G401.6 (cell line): ENCODE measurements around the gene EXOSC2.
A peak's percentile ranks its signal among the peaks of the same experiment; 100 is the strongest.

Experiments used
- FAIRE-seq: peaks from 2 replicates; lab custom pipeline; 2012; peaks lifted over from hg19 to GRCh38; lab: Jason Lieb, UNC

Gene EXOSC2, protein sequence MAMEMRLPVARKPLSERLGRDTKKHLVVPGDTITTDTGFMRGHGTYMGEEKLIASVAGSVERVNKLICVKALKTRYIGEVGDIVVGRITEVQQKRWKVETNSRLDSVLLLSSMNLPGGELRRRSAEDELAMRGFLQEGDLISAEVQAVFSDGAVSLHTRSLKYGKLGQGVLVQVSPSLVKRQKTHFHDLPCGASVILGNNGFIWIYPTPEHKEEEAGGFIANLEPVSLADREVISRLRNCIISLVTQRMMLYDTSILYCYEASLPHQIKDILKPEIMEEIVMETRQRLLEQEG

GRCh38 chr9:130693426-130694191 is at the start of gene EXOSC2:
EXOSC2 (plus strand) TSS chr9:130693780; CDS start chr9:130693792, 12 bp downstream.
- peak; percentile 54 for FAIRE-seq

- no peak for FAIRE-seq
Observed at GRCh38 chr9:130651221-130651620, 42.4 kb upstream of the EXOSC2 start.

- FAIRE-seq, result no peak
Observed at GRCh38 chr9:130651752-130652151, 41.8 kb upstream of the EXOSC2 start.

- no peak for FAIRE-seq
Observed at GRCh38 chr9:130654879-130655278, 38.7 kb upstream of the EXOSC2 start.

GRCh38 chr9:130658893-130659698 is 34.5 kb upstream of the EXOSC2 start:
- no peak for FAIRE-seq

- no peak for FAIRE-seq
Observed at GRCh38 chr9:130659699-130660248, 33.8 kb upstream of the EXOSC2 start.

DNA sequence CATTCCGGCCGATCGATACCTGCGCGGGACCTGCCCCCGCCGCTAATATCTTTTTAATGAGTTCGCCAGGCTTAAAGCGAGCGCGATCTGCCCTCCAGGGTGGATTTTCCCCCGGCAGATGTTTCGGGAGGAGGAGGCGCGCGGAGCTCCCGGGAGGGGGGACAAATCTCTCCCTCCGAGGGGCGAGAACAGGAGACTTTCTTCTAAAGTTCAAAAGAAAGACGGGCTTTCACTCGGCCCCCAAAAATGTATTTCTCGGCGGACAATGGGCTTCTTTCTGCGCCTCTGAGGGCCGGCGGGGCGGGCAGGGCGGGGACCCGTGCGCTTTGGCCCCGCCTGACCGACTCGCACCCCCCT is 33.3 kb upstream of the EXOSC2 start:
- FAIRE-seq, result no peak

- FAIRE-seq, result no peak
Observed at GRCh38 chr9:130660683-130661450, 32.7 kb upstream of the EXOSC2 start.

DNA sequence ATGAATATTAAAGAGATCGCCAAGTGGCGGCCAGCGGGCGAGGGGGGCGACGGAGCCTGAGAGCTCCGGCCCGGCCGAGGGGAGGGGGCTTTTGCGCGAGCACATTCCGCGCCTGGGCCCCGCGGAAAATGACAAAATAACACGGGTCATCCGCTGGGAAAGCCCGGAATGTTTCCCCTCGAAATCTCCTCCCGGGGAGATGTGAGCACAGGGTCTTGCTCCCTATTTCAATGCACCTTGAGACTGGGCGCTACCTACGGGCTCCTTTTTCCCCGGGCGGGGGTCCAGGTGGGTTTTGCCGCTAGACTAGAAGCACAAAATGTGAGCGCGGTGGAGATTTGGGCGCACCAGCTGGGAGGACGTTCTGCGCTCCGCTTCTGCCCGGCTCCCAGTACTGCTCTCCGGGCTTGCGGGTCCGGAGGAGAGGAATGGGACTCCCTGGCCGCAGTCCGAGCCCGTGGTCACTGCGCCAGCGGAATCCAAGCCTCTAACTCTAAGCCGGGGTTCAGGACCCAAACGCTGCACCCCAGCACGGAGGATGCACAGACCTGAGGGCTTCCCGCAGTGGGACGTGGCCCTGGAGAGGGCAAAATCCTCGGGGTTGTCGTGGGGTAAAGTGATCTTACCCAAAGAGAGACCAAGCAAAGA is 32.0 kb upstream of the EXOSC2 start:
- FAIRE-seq, result no peak

GRCh38 chr9:130662099-130662969 is 31.2 kb upstream of the EXOSC2 start:
- no peak for FAIRE-seq

GRCh38 chr9:130662970-130663257 is 30.7 kb upstream of the EXOSC2 start:
- FAIRE-seq, result no peak

DNA sequence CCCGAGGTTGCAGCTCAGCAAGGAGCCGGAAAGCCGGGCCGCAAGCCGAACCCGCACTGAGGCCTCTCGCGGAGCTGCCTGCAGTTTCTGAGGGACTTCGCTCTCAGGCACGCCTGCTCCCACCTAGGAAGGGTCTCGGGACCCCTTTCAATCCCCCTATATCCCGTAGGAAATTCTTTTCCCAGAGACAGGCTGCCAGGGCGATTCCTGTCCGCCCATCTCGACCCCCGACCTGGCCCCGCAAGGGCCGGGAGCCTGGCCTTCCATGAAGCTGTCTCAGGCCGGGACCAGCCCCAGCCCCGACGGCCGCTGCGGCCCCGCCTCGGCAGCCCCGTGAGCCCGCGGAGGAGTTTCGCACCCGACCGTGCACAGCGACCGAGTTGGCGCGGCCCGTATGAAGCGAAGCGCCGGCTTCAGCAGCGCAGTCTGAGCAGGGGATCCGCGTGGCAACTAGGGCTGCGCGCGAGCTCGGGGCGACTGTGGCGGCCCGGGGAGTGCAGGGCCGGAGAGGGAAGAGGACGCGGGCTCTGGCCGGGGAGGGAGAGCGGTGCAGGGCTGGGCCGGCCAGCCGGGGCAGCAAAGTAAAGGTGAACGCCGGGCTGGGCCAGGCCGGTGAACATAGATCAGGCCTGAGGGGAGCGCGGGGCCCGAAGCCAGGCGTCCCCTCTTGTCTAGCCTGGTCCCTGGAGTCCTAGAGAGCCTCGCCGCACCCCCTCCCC is 30.2 kb upstream of the EXOSC2 start:
- no peak for FAIRE-seq

DNA sequence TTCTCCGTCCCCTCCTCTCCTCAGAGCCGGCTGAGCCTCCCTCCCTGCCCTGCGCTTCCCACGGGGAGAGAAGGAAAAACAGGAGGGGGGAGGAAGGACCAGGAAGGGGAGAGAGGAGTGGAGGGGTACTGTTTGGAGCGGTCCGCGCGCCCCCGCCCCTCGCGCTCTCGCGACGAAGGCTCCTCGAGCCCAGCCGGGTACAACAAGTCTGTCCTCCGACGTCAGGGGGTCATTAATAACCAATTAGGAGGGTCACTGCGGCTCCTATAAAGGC is 29.7 kb upstream of the EXOSC2 start:
- FAIRE-seq, result no peak

DNA sequence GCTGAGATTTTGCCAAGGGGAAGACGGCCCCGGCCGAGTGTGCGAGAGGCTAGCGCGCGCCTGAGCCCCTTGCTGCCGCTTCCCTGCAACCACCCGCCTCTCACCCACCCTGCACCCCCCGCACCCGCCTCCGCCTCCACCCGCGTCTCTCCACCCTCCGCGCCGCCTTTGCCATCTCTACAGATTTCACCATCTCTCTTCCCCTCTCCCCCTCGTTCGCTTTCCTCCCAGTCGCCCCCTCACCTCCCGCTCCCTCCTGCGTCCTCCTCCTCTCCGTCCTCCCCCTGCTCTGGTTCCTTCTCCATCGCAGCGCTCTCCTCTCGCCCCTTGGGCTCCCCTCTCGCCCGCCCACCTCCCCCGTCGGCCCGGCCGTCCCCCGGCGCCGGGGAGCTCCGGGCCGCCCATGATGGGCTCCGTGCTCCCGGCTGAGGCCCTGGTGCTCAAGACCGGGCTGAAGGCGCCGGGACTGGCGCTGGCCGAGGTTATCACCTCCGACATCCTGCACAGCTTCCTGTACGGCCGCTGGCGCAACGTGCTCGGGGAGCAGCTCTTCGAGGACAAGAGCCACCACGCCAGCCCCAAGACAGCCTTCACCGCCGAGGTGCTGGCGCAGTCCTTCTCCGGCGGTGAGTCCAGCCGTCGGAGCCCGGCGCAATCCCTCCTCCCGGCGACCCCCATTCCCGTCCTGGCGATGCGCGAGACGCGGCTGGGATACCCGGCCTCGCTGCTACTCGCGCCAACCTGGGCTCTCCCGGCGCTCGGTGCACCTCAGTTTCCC is 29.1 kb upstream of the EXOSC2 start, which contains the start of gene PRDM12:
Gene PRDM12, plus strand, starts transcription at position 344 of the 778 bp plus-strand sequence. Its CDS starts 60 bp downstream, at position 404.
- no peak for FAIRE-seq

DNA sequence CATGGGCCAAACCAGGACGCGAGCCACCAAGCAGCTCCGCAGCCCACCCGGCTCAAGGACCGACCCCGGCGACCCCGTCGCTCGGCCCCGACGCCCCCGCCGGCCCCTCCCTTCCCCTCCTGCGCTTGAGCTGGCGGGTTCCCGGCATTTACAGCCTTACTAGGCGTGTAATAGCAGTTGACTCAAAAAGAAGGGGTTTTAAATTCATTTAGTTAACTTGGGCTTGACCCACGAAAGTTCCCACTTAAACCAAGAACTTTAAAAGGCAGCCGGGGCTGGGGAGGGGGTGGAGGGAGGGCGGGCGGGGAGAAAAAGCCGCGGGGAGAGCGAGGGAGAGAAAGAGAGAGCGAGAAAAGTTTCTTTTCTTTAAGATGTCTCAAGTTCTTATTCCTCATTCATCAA is 28.6 kb upstream of the EXOSC2 start:
- no peak for FAIRE-seq

DNA sequence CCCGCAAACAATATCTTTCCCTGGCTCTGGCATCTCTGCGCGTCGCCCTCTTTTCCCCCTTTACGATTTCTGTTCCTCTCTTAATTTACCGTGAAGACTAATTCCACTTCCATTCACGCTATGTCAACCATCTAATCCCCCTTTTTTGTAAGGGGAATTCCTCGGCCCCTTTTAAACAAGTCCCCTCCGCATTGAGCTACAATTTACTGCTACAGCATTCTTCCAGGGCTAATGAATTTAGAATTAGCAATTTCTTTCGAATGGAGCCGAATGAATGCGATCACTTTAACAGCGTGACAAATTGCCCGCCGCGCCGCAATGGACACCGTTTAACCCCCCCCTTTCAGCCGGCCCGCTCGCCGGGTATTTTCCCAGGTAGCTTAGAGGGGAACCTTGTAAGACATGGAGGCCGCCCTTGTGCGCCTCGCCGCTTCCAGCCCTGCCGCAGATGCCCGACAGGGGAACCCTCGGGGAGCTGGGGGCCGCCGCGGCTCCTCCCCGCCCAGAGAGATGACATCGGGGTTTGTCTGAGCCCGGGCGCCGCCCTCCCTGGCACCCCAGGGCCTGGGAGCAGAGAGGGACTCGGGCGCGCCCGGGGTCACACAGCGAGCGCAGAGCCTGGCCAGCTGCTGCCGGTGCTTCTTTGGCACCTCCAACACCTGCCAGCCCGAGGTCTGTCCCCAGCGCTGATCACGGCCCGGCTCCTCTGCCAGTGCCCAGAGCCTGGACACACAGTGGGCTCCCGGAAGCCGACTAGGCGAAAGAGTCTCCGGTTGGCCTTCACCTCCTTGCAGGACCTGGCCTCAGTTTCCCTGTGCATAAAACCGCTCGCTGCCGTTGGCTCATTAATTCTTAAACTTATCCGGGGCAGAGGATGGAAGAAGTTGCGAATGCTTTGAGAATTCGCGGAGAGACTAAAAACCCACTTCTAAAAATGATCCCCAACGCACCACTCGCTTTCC is 27.9 kb upstream of the EXOSC2 start:
- FAIRE-seq, result no peak

- FAIRE-seq, result no peak
Observed at GRCh38 chr9:130666393-130667119, 27.0 kb upstream of the EXOSC2 start.

- no peak for FAIRE-seq
Observed at GRCh38 chr9:130667120-130667435, 26.5 kb upstream of the EXOSC2 start.
